ENCODE results near the gene PRSS36. TPM values are rescaled to one million over a fixed set of nuclear protein-coding genes. Genes with fewer than 3 reads are reported as not detected.

Gene PRSS36
- total RNA-seq, 2 donors from 2014 or later, result 1.3 to 1.9 TPM

- Histone ChIP-seq H3K4me3 (no peak overlapping the region), H3K9me3 (no peaks in the 10 kb centered on the region), H3K36me3 (peaks cover 35% of the 10 kb centered on the region), H3K27ac (peak overlapping the region in 1 of 2 donors; percentile 70), H3K27me3 (no peaks in the 10 kb centered on the region), H3K4me1 (peaks cover 0 to 48% of the 10 kb centered on the region in 2 donors)
- no peak for TF ChIP-seq CTCF (IDR thresholded peaks at IDR 0.05)
- DNase-seq (ENCODE audit: low spot score), result no peak
These were observed 35.4 kb downstream of the PRSS36 start for GRCh38 chr16:31114468-31114867.

- H3K4me1 ChIP-seq, result peaks cover 0 to 48% of the 10 kb centered on the region in 2 donors
- peaks cover 29% of the 10 kb centered on the region for H3K36me3 ChIP-seq
- H3K4me3 ChIP-seq, result no peak overlapping the region
- peak overlapping the region; percentile 63 to 70 for H3K27ac ChIP-seq
- no peak for DNase-seq (ENCODE audit: low spot score)
- H3K27me3 ChIP-seq, result no peaks in the 10 kb centered on the region
- no peak for TF ChIP-seq CTCF (IDR thresholded peaks at IDR 0.05)
- no peaks in the 10 kb centered on the region for H3K9me3 ChIP-seq
These were observed 36.4 kb downstream of the PRSS36 start for GRCh38 chr16:31113121-31114120.

DNA sequence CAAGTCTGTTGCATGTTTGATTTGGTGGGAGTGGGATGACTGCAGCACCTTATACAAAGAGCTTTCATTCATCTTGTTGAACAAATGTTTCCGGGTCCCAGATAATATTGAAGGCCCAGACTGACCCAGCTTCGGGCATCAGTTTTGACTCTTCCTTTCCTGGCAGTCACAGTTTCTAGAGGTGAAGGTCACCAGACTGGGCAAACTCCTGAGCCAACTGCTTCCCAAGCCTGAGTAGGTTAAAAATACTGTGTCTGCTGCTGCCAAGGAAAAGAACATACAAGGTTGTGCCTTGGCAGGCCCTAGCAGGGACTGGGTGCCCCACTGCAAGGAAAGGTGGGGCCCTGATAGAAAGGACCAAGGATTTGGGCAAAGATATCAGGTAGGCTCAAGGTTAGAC, 37.2 kb downstream of the PRSS36 start:
- Histone ChIP-seq H3K36me3 (peaks cover 29% of the 10 kb centered on the region), H3K27me3 (no peaks in the 10 kb centered on the region), H3K27ac (peak overlapping the region; percentile 63 to 70), H3K4me1 (peaks cover 0 to 47% of the 10 kb centered on the region in 2 donors), H3K4me3 (no peak overlapping the region), H3K9me3 (no peaks in the 10 kb centered on the region)
- DNase-seq (ENCODE audit: low spot score), result no peak
- TF ChIP-seq CTCF (IDR thresholded peaks at IDR 0.05), result no peak

GRCh38 chr16:31111881-31112466, 37.9 kb downstream of the PRSS36 start:
- no peaks in the 10 kb centered on the region for H3K27me3 ChIP-seq
- no peak for TF ChIP-seq CTCF (IDR thresholded peaks at IDR 0.05)
- no peaks in the 10 kb centered on the region for H3K9me3 ChIP-seq
- H3K4me1 ChIP-seq, result peaks cover 0 to 46% of the 10 kb centered on the region in 2 donors
- H3K4me3 ChIP-seq, result no peak overlapping the region
- H3K27ac ChIP-seq, result peak overlapping the region; percentile 63 to 70
- H3K36me3 ChIP-seq, result peaks cover 29% of the 10 kb centered on the region
- no peak for DNase-seq (ENCODE audit: low spot score)

DNA sequence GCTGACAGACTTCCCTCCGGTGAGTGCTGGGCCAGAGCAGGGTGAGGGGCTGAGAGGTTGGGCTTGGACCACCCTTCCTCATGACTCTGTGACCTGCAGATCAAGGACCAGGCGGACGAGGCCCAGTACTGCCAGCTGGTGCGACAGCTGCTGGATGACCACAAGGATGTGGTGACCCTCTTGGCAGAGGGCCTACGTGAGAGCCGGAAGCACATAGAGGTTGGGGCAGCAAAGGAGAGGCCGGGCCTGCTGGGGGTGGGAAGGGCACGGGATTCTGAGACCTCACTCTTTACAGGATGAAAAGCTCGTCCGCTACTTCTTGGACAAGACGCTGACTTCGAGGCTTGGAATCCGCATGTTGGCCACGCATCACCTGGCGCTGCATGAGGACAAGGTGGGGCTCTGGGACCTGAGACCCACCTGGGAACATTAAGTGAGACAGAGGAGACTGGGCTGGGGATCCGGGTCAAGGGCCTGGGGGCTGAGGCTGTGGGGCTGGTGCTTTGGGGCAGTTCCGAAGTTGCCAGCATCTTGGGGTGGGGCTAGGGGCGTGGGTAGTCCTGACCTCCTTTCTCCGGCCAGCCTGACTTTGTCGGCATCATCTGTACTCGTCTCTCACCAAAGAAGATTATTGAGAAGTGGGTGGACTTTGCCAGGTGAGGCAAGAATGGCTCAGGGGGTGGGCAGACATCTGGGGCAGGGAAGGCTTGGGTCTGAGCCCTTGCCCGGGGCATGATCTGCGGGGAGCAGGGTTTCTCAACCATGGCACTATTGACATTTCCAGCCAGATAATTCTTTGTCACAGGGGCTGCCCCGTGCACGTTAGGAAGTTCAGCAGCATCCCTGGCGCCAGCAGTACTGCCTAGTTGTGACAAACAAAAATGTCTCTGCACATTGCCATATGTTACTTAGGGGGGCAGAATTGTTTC, 39.5 kb downstream of the PRSS36 start:
- Histone ChIP-seq H3K9me3 (no peaks in the 10 kb centered on the region), H3K4me3 (no peak overlapping the region), H3K36me3 (peaks cover 29% of the 10 kb centered on the region), H3K4me1 (peaks cover 0 to 46% of the 10 kb centered on the region in 2 donors), H3K27me3 (no peaks in the 10 kb centered on the region), H3K27ac (no peak overlapping the region)
- TF ChIP-seq CTCF (IDR thresholded peaks at IDR 0.05), result no peak
- DNase-seq (ENCODE audit: low spot score), result no peak
